SH-SY5Y (cell line): ENCODE data around the gene FOLR3.

Experiments used
- GATA2 ChIP-seq: IDR thresholded peaks from 2 replicates; pipeline ENCODE4 v1.6.1; 2011; ENCODE audit warnings: mild to moderate bottlenecking, low read depth, low read length
- GATA3 ChIP-seq: IDR thresholded peaks from 2 replicates; pipeline ENCODE4 v1.6.1; 2011; ENCODE audit warnings: low read depth, mild to moderate bottlenecking, low read length, moderate library complexity

- TF ChIP-seq GATA2 (no peak), GATA3 (no peak)
These were observed 14.6 kb upstream of the FOLR3 start for GRCh38 chr11:72120930-72121329.
